Skin epidermis (tissue), 12 donors: ENCODE results near the gene CNKSR2.
A peak's percentile ranks its signal among the peaks of the same experiment; 100 is the strongest.

Experiments
- H3K27ac ChIP-seq, 21 experiments: fragments of 200-600 bp; sonication (generic) in 11 of 21; one replicate each; pipeline ENCODE4 v1.5.0; 2020; ENCODE audit warnings: mild to moderate bottlenecking in 3 of 21, inconsistent platforms in 2 of 21, moderate library complexity in 2 of 21
- H3K4me3 ChIP-seq, 7 experiments: fragments of 200-600 bp; sonication (generic) in 2 of 7; one replicate each; pipeline ENCODE4 v1.5.0; 2020; ENCODE audit warnings: inconsistent platforms in 2 of 7, mild to moderate bottlenecking in 2 of 7, moderate library complexity in 1 of 7

CNKSR2 gene

DNA sequence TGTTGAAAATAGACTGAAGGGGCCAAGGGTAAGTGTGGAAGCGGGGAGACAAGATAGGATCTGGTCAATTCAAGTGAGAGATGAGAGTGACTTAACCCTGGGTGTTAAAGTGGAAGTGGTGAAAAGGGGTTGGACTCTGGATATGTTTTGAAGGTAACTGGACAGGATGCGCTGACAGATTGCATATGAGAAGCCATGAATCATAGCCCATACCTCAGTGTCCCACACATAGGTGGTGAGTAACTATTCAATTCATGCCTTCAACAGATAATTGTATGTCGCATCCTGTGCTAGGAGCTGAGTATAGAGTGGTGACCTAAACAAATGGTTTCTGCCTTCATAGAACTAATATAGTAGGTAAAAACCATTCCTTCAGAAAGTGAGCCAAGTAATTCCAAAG, 207.3 kb downstream of the CNKSR2 start:
- H3K4me3 ChIP-seq, result no peak overlapping the region

DNA sequence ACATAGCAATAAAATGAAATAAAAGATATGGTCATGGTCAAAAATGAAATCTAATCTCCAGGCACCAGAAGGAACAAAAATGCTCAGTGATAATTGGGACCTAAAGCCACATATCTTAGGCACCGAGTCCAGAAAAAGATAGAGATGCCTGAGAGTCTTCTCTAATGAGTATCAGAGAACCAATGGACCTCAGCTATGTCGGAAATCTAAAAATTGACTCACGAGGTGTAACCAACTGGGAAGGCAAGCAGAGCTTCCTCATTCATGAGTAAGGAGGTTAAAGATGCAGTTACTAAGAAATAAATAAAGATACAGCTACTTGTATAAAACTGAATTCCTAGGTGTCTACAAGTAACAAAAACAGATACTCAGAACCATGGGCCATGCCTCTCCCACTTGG, 211.8 kb downstream of the CNKSR2 start:
- no peak overlapping the region for H3K4me3 ChIP-seq
- no peak overlapping the region for H3K27ac ChIP-seq

More for the DNA sequence above, 207.3 kb downstream of the CNKSR2 start:
- H3K27ac ChIP-seq, result no peak overlapping the region

DNA sequence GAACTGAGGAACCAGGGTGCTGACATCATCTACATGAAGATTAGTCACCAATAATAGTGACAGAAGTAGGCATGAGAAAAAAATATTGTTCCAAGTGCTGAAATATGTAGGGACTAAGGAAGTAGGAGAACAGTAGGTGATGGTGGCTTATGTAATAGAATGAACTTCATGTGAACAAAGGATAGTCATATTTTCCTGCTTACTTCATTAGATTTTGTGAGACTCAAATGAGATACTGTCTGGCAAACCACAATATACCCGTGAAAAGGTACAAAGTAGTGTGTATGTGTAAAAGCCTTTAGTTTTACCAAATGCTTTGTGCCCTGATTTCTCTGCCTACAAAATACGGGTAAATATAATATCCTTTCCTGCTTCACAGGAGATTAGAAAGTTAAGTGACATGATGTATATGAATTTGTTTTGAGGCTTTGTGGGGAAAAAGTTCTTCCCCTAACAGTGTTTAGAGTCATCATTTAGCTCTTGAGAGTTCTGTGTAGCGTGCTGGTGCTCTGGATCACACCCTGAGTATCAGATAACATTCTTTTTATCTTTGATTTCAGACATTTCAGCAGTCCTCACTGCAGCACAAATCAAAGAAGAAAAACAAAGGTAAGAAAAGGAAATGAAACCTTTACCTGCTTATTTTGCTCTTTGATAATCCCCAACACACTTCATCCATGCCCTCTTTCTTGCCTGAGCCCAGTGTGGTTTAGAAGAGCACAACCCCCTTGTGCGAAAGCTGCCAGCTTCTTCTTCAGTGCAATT, 216.0 kb downstream of the CNKSR2 start:
- Histone ChIP-seq H3K4me3 (no peak overlapping the region), H3K27ac (no peak overlapping the region)

DNA sequence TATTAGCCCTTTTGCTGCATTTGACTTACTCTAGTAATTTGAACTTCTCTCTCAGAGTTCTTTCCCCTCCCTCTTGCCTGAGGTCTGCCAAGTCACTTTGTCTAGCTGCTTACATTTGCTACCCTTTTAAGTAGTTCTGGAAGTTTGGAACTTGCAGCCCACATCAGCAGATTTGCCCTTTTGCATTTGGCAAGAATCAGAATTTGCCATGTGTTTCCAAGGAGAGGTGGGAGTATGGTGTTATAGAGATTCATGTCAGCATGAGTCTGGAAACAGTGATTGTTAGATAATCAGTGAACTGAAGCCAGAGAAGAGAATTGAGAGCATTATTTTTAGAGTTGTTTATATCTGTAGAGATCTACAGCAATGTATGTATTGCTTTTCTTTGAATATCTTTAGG, 231.8 kb downstream of the CNKSR2 start:
- Histone ChIP-seq H3K4me3 (no peak overlapping the region), H3K27ac (no peak overlapping the region)

DNA sequence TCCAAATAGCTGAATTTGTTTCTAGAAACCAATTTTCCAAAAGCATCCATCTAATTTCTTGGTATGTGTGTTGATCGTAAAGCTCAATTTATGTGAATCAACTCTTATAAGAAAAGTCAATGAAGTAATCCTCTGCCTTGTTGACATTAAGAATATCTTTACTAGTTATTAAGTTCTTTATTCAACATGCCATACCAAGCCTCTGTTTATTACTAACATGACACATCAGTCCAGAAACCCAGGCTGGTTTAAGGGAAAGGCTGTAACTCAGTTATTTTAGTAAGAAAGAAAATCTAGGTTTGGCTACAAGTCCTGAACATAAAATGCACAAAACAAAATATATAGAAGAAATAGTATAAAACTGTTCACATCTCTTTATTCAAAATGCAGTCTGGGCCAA, 235.9 kb downstream of the CNKSR2 start:
- H3K27ac ChIP-seq, result no peak overlapping the region
- H3K4me3 ChIP-seq, result no peak overlapping the region

DNA sequence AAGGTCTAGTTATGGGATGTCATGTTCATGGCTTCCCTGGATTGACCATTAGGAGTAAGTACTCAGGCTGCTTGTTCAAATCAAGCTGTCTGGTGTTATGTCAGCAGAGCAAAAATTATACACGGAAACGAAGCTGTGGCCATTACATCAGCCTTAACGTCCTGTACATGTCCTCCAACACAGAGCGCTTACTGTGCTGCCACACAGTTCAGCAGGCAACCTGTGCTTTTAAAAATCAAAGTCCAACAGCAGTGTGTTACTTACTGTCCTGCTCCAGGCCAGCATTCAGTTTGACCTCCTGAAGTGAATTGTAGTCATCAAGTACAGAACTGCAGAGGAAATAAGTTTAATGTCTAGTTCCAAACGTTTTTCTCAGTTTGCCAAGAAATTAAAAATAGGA, 237.9 kb downstream of the CNKSR2 start:
- H3K27ac ChIP-seq, result no peak overlapping the region
- H3K4me3 ChIP-seq, result no peak overlapping the region

DNA sequence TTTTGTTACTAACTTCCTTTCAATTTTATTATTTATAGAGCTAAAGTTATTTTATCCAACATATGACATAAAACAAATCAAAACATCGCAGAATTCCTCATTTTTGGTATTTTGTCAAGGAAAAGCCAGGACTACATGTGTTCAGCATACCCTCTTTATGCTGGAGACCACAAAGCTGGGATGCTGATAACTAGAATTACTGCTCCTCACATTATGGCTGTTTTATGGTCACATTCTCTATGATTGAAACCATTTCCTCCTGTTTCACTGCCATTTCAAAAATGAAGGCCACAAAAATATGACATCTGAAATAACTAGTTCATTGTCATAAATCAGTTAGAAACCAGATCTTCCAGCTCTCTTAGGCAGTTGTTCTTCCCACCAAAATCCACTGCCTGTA, 242.2 kb downstream of the CNKSR2 start:
- no peak overlapping the region for H3K27ac ChIP-seq
- H3K4me3 ChIP-seq, result no peak overlapping the region

DNA sequence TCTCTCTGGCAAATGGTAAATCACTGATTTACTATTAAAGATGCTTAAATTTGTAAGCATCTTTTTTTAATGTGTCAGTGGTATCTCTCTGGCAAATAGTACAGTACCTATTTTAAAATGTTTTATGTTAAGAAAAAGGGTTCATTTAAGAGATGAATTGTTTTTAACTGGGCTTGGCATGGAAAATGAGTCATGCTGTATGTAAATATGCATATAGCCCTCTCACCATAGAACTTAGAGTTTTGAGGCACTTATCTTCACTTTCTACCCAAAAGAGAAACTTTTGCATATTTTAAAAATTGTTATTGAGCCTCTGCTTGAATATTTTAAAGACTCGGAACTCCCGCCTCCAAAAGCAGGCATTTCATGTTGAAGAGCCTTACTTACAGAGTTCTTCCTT, 246.0 kb downstream of the CNKSR2 start:
- H3K27ac ChIP-seq, result no peak overlapping the region
- H3K4me3 ChIP-seq, result no peak overlapping the region

DNA sequence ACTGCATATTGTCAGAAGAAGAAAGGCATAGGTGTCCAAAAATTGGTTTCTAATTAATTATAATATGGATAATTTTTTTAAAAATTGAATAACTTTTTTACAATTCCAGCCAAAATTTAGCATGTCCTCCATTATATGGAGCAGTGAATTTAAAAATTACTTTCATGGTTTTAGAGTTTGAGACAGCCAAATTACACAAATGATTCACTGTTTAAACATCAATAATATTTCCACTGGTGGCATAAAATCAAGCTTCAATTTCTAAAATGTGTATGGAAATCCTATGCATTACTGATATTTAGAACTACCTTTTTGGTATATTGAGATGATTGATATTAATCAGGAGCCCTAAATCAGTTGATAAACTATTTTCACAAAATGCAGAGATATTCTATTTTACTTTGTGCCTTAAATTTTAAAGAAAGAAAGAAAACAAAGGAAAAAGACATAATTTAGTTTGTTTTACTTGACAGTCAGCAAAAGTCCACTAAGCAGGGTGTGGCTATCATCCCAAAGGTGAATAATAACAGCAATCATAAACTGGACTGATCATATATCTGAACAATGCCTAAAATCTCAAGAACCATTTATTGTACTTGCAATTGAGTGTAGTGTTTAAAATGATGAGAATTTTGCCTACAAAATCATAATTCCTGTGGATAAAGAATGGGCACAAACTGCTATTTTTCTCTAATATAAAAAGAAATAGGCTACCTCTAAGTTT, 249.7 kb downstream of the CNKSR2 start:
- Histone ChIP-seq H3K27ac (no peak overlapping the region), H3K4me3 (no peak overlapping the region)

DNA sequence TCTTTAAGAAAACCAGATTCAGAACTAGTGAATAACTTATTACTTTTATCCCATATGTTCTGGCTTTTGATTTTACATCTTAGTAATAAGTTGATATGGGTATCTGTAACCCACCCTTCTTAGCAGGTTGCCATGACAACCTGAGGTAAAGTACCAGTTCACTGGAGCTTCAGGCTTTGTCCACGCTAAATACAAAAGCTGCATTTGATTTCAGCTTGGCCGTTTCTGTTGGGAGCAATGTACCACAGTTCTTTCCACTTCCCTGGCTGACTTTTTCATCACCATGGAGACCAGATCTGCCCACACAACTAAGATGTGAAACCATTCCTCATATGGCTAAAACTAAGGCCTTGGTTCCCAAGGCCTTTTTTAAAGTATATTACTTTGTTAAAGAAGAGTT, 257.8 kb downstream of the CNKSR2 start:
- Histone ChIP-seq H3K4me3 (no peak overlapping the region), H3K27ac (no peak overlapping the region)

DNA sequence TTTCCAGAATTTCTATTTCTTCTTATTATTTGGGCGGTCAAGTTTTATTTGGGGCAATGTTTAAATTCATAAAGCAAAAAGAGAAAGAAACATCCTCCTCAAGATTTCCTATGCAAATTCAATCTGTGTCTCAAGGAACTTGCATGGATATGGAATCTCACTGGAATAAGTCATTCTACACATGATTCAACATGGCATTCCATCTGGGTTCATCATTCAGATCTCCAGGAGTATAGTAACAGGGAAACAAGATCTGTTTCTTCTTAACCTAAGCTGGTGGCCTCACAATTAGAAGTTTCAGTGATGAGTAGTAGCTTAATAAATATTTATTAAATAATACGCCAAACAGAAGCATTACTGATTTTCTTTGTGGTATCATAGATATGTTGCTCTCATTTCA, 264.1 kb downstream of the CNKSR2 start:
- Histone ChIP-seq H3K4me3 (no peak overlapping the region), H3K27ac (no peak overlapping the region)

DNA sequence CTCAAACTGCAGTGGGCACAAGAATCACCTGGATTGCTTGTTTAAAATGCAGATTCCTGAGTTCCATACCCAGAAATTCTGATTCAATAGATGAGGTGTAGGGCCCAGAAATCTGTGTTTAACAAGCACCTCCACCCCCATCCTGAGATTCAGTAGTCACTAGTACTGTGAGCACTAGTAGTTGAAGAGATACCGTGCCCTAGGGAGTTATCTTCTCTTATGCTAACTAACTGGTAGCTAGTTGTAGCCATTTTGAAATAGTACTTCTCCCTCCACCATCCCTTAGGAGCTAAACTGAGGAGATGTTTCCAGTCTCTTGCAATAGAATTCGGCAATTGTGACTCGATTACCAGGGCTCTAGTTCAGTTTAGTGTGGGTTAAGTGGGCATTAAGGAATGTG, 265.6 kb downstream of the CNKSR2 start:
- no peak overlapping the region for H3K27ac ChIP-seq

DNA sequence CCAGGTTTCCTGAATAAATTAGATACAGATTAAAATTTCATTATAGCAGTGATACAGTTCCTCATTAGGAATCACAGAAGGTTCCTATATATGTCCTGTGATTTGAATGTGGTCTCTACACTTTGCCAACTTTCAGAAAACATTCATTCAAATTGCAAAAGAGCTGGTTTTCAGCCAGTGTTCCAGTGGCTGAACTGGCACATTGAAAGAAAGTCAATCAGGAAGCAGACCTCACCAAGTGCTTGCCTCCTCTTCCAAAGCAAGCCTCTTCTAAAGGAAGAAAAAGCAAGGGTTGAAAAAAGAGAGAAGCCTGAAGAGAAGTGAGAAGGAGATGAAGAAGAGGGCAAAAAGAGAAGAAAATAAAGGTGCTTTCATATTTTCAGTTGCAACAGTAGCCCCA, 271.2 kb downstream of the CNKSR2 start:
- no peak overlapping the region for H3K27ac ChIP-seq
- no peak overlapping the region for H3K4me3 ChIP-seq

More for the DNA sequence above, 265.6 kb downstream of the CNKSR2 start:
- no peak overlapping the region for H3K4me3 ChIP-seq

DNA sequence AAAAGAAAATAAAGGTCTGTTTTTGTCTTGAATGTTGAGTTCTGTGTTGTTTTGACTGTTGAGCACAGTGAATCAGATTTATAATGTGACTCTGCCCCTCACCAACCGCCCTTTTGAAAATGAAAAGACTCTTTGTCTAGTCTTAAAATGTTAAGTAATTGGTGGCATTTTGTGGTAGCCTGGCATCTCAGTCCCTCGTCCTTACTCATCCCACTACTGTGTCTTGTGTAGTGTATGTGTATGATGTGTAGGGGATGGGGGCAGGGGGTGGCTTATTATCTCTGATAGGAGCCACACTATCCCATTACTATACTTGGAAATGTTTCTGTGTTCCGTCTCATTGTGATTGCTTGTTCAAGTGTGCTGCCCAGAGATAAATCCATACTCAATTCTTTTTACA, 271.7 kb downstream of the CNKSR2 start:
- H3K4me3 ChIP-seq, result no peak overlapping the region
- no peak overlapping the region for H3K27ac ChIP-seq

DNA sequence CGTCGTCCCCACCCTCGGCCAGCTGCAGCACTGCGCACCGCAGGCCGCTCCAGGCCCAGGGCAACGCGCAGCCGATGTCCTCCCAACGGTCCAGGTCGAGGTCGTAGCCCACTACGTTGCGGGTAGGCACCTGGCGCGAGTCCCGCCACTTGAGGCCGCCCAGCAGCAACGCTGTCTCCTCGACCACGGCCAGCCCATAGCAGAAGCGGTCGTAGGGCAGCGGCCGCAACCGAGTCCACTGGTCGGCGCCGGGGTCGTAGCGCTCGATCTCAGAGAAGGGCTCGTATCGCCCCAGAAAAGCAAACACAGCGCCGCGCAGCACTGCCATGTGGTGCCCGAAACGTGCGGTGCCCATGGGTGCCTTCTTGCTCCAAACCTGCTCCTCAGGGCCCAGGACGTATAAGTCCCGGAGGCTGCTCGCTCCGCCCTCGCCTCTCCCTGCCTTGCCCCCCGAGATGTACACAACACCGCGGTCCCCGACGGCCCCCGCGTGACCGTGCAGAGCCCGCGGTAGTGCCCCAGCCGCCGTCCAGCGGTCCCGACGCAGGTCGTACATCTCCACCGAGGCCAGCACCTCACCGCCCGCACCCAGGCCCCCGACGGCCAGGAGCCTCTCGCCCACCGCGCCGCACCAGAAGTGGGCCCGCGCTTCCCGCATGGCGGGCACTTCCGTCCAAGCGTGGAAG, 281.8 kb downstream of the CNKSR2 start:
- H3K27ac ChIP-seq, result no peak overlapping the region
- H3K4me3 ChIP-seq, result no peak overlapping the region

DNA sequence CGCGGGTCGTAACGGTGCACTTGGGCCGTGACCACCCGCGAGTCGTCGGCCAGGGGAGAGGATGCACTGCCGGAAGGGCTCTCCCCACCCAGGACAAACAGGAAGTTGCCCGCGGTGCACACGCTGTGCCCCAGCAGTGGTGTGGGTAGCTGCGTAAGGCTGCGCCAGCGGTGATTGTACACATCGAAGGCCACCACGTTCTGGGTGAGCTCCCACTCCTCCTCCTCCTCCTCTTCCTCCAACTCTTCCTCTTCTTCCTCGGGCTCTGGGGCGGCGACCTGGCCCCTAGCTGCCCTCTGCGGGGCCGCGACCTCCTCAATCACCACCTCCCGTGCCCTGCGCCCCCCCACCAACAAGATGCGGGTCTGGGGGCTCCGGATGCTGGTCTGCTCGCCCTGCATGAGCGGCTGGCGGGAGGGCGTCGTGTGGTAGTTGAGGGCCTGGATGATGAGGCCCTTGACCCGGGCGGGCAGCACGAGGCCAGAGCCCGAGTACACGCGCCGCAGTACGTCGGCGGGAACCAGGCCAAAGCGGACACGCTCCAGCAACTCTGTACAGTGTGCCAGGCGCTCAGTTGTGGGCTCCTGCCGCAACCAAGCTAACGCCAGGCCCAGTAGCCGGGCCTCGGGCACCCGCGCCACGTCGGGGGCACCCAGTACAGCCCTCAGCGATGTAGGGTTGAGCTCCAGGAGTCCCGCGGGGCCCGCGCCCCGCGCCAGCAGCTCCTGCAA, 282.5 kb downstream of the CNKSR2 start:
- Histone ChIP-seq H3K4me3 (no peak overlapping the region), H3K27ac (no peak overlapping the region)

DNA sequence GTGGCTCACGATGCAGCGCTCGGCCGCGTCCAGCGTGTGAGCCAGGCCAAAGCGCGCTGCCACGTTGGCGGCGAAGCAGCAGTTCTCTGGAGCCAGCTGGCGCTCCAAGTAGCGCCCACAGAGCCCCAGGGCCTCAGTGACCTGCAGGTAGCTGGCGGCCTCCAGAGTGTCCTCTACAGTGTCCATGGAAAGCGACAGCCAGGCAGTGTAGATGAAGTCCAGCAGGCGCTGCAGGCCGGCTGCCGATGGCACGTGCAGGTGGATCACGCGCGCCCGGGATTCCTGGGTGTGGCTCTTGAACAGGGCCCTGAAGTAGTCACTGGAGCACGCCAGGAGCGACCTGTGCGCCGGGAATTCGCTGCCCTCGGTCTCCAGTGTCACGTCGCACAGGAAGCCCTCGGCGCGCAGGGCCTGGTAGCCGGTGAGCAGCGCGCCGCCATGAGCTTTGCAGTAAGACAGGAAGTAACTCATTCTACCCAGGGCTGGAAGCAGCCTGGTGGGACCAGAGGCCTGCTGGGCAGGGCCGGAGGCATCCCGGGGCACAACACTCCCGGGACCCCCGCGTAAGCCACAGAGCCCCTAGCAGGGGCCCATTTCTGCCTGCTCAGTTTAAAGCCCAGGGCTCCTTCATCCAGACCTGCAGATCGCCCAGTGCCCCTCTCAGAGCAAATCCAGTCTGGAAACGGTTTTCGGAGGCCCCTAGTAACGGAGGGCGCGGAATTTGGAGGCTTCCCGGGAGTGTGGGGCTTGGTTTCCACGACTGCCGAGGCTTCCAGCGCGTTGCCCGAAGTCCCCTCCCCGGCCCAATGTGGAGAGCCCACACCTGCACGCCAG, 283.3 kb downstream of the CNKSR2 start:
- Histone ChIP-seq H3K4me3 (peak overlapping the region in 3 of 7 experiments; percentile 17 to 35 (median 34)), H3K27ac (peak overlapping the region in 1 of 21 experiments; percentile 17)

DNA sequence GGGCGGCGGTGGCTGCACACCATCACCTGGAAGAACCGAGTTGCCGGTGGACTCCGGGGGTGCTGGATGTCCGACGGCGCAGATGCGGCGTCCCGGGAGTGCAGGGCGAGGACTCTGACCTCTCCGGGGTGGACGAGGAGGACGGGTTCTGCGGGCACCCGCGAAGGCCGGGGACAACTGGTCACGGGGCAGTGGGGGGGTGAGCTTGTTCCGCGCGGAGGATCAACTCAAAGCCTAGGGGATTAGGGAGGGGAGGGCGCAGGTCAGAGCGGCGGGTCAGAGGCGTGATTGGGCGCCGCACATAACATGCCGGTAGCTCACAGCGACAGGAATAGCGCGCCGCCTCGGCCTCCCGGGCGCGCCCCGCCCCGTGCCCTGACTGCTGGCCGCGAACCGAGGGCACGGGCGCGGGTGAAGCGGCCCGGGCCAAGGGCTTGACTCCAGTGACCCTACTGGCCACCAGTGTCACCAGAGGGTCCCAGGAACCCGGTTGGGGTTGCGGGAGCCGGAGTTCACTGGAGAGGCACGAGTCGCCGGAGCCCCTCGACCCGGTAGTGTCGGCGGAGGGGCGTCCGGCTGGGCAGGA, 284.0 kb downstream of the CNKSR2 start, which contains the start of gene KLHL34:
Gene KLHL34, minus strand, starts transcription at position 179 of the 586 bp plus-strand sequence. CDS start 542 bp downstream, outside the sequence.
- H3K27ac ChIP-seq, result peak within 1 kb of the TSS in 1 of 21 experiments; percentile 17

DNA sequence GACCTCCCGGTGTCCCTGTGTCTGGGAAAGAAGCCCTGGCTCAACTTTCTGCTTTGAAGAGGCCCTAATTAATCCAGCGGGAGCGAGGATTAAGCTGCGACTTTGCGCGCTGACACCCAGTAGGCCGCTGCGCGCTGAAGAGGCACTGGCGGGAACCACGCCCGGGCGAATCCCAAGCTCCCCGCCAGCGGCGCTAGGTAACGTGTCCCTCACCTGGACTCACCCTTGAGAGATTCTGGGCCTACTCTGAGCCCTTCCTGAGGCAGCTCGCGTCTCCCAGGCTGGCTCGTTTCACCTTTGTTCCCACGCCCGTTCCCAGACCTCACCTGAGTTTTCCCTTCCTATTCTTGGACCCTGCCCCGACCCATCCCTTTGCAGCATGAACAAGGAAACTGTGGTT, 284.5 kb downstream of the CNKSR2 start:
- Histone ChIP-seq H3K4me3 (peak overlapping the region in 6 of 7 experiments; percentile 8 to 35 (median 18)), H3K27ac (peak overlapping the region in 1 of 21 experiments; percentile 17)

More for the DNA sequence above, 284.0 kb downstream of the CNKSR2 start, which contains the start of gene KLHL34:
- peak within 1 kb of the TSS in 6 of 7 experiments; percentile 8 to 35 (median 18) for H3K4me3 ChIP-seq
